Muscle of back (tissue), 13 donors: ENCODE measurements around the gene PXT1. TPM values are rescaled to one million over a fixed set of nuclear protein-coding genes. Genes with fewer than 3 reads are reported as not detected.
"Not testable (repeated sequence)": the region's sequence is repeated elsewhere in the genome, so short reads cannot be mapped to it uniquely, and the experiment has no call there.

Source experiments
- DNase-seq, 3 donors: peaks; one replicate each; pipeline versions ENCODE4 v3.0.0 to v3.0.0-alpha.2; 2013
- long read RNA-seq, 9 donors: transcript quantifications; one replicate each; lab custom pipeline, GENCODE V29; 2026
- polyA plus RNA-seq, 10 donors: library from polyadenylated mRNA; unstranded; fragments of 120-200 nt; gene quantifications; one replicate each; pipeline ENCODE4 v1.2.1, GENCODE V29; 2013; ENCODE audit not compliant: insufficient read length in 10 of 10

Gene PXT1
- under 1 TPM in 7 of 10 donors, not detected in 3; 0.07 to 0.34 (median 0.10) TPM for polyA plus RNA-seq
- long read RNA-seq, donor 1, result 0 reads
- long read RNA-seq, donor 2, result 0 reads
- long read RNA-seq, donor 3, result 0 reads
- long read RNA-seq, donor 4, result 0 reads
- long read RNA-seq, donor 5, result 0 reads
- long read RNA-seq, donor 6, result 0 reads
- long read RNA-seq, donor 7, result 0 reads
- long read RNA-seq, donor 8, result 0 reads
- long read RNA-seq, donor 9, result 0 reads

GRCh38 chr6:36442671-36443470, at the start of gene PXT1, which contains the start of gene KCTD20:
Gene PXT1 (minus strand): TSS chr6:36442854. CDS start chr6:36426082, 16,772 bp downstream.
Gene KCTD20 (plus strand): TSS chr6:36443000. CDS start chr6:36470098, 27,098 bp downstream.
- peak; percentile 89 to 96 (median 93) for DNase-seq

- no peak for DNase-seq
Observed at GRCh38 chr6:36492092-36492491, 49.4 kb upstream of the PXT1 start.

GRCh38 chr6:36491378-36491965, 48.8 kb upstream of the PXT1 start:
- no peak for DNase-seq

- no peak for DNase-seq
Observed at GRCh38 chr6:36489426-36489825, 46.8 kb upstream of the PXT1 start.

- DNase-seq, result no peak
Observed at GRCh38 chr6:36488221-36488620, 45.6 kb upstream of the PXT1 start.

- DNase-seq, result no peak
Observed at GRCh38 chr6:36487698-36488097, 45.0 kb upstream of the PXT1 start.

GRCh38 chr6:36484736-36485135, 42.1 kb upstream of the PXT1 start:
- DNase-seq, result no peak

GRCh38 chr6:36483326-36483725, 40.7 kb upstream of the PXT1 start:
- not testable (repeated sequence) for DNase-seq

- no peak for DNase-seq
Observed at GRCh38 chr6:36479256-36479655, 36.6 kb upstream of the PXT1 start.

- no peak for DNase-seq
Observed at GRCh38 chr6:36478051-36478526, 35.4 kb upstream of the PXT1 start.

- DNase-seq, result no peak
Observed at GRCh38 chr6:36469946-36470345, 27.3 kb upstream of the PXT1 start.

- DNase-seq, result no peak
Observed at GRCh38 chr6:36469148-36469661, 26.6 kb upstream of the PXT1 start.

- no peak for DNase-seq
Observed at GRCh38 chr6:36467625-36468024, 25.0 kb upstream of the PXT1 start.

- no peak for DNase-seq
Observed at GRCh38 chr6:36464233-36464632, 21.6 kb upstream of the PXT1 start.

- peak in 1 of 3 donors; percentile 48 for DNase-seq
Observed at GRCh38 chr6:36463676-36464075, 21.0 kb upstream of the PXT1 start.

GRCh38 chr6:36461646-36462045, 19.0 kb upstream of the PXT1 start:
- DNase-seq, result no peak

- no peak for DNase-seq
Observed at GRCh38 chr6:36460916-36461315, 18.3 kb upstream of the PXT1 start.

- DNase-seq, result no peak
Observed at GRCh38 chr6:36459501-36459900, 16.8 kb upstream of the PXT1 start.

GRCh38 chr6:36455486-36456027, 12.9 kb upstream of the PXT1 start:
- DNase-seq, result no peak

GRCh38 chr6:36452897-36453296, 10.2 kb upstream of the PXT1 start:
- not testable (repeated sequence) for DNase-seq

- DNase-seq, result not testable (repeated sequence)
Observed at GRCh38 chr6:36449173-36449572, 6.5 kb upstream of the PXT1 start.

GRCh38 chr6:36445621-36446020, 3.0 kb upstream of the PXT1 start:
- DNase-seq, result no peak
